Neural cell (in vitro differentiated cells): Measurements from ENCODE around the gene KAT8. TPM values are rescaled to one million over a fixed set of nuclear protein-coding genes. Genes with fewer than 3 reads are reported as not detected.

Source experiments
- H2AFZ ChIP-seq: fragments of 200-600, 300-800 bp; sonication (generic), shearing (Covaris generic); 2 replicates; pipeline ENCODE4 v1.6.0; 2014; ENCODE audit warnings: low read depth, mild to moderate bottlenecking, antibody characterized with exemption, low read length, moderate library complexity
- H3F3A ChIP-seq: fragments of 200-600 bp; shearing (Covaris generic); 2 replicates; pipeline ENCODE4 v1.6.1; 2016; ENCODE audit warnings: mild to moderate bottlenecking, moderate library complexity, mixed read lengths, antibody characterized with exemption, low read length; ENCODE audit not compliant: insufficient read depth, poor library complexity, severe bottlenecking
- H3K27ac ChIP-seq: fragments of 200-600, 300-800 bp; sonication (generic), shearing (Covaris generic); 2 replicates; pipeline ENCODE4 v1.5.1; 2014; ENCODE audit warnings: mild to moderate bottlenecking, low read length, moderate library complexity
- H3K27me3 ChIP-seq: fragments of 300-800, 200-600 bp; sonication (generic), shearing (Covaris generic); 2 replicates; pipeline ENCODE4 v1.6.0; 2014; ENCODE audit warnings: mild to moderate bottlenecking, low read depth, low read length, moderate library complexity; ENCODE audit not compliant: insufficient read depth
- H3K36me3 ChIP-seq: fragments of 300-800, 200-600 bp; sonication (generic), shearing (Covaris generic); 2 replicates; pipeline ENCODE4 v1.5.1; 2014; ENCODE audit warnings: mild to moderate bottlenecking, antibody characterized with exemption, low read length, moderate library complexity; ENCODE audit not compliant: insufficient read depth
- H3K4me2 ChIP-seq: fragments of 300-800, 200-600 bp; sonication (generic), shearing (Covaris generic); 2 replicates; pipeline ENCODE4 v1.6.0; 2014; ENCODE audit warnings: mild to moderate bottlenecking, low read length
- H3K4me3 ChIP-seq: fragments of 300-800, 200-600 bp; sonication (generic), shearing (Covaris generic); 2 replicates; pipeline ENCODE4 v1.5.1; 2014; ENCODE audit warnings: mild to moderate bottlenecking, low read length, moderate library complexity
- H3K79me2 ChIP-seq: fragments of 200-600 bp; shearing (Covaris generic); replicated peaks from 2 replicates; pipeline ENCODE4 v1.6.0; 2014; ENCODE audit warnings: mild to moderate bottlenecking, low read length, moderate library complexity; ENCODE audit not compliant: insufficient read depth
- H3K9ac ChIP-seq: fragments of 300-800, 200-600 bp; sonication (generic), shearing (Covaris generic); 2 replicates; pipeline ENCODE4 v1.6.1; 2016; ENCODE audit warnings: mild to moderate bottlenecking, low read length, mixed read lengths
- H3K9me2 ChIP-seq: fragments of 200-600 bp; shearing (Covaris generic); 2 replicates; pipeline ENCODE4 v1.6.1; 2016; ENCODE audit warnings: mild to moderate bottlenecking, low read length, mixed read lengths; ENCODE audit not compliant: insufficient read depth
- H3K9me3 ChIP-seq: fragments of 200-600, 300-800 bp; sonication (generic), shearing (Covaris generic); 2 replicates; pipeline ENCODE4 v1.6.1; 2016; ENCODE audit warnings: mild to moderate bottlenecking, mixed run types, low read length, moderate library complexity, mixed read lengths
- H4K20me1 ChIP-seq: fragments of 200-600 bp; shearing (Covaris generic); 2 replicates; pipeline ENCODE4 v1.6.1; 2016; ENCODE audit warnings: mild to moderate bottlenecking, mixed run types; ENCODE audit not compliant: insufficient read depth
- EP300 ChIP-seq: fragments of 450-650 bp; conservative IDR thresholded peaks from 2 replicates; pipeline ENCODE4 v1.6.1; 2014; ENCODE audit warnings: antibody characterized with exemption, mild to moderate bottlenecking, moderate library complexity; ENCODE audit not compliant: poor library complexity, severe bottlenecking
- EZH2 ChIP-seq: fragments of 200-600, 300-800 bp; shearing (Covaris generic), sonication (generic); IDR thresholded peaks from 2 replicates; pipeline ENCODE4 v1.6.1; 2014; ENCODE audit warnings: antibody characterized with exemption, low read length, borderline replicate concordance, mild to moderate bottlenecking; ENCODE audit not compliant: insufficient read depth, poor library complexity, severe bottlenecking
- MXI1 ChIP-seq: fragments of 450-650 bp; conservative IDR thresholded peaks from 2 replicates; pipeline ENCODE4 v1.6.1; 2014; ENCODE audit warnings: antibody characterized with exemption, mild to moderate bottlenecking; ENCODE audit not compliant: poor library complexity, severe bottlenecking
- POLR2AphosphoS5 ChIP-seq: IDR thresholded peaks from 2 replicates; pipeline ENCODE4 v1.6.1; 2012
- RAD21 ChIP-seq: fragments of 450-650 bp; conservative IDR thresholded peaks from 2 replicates; pipeline ENCODE4 v1.6.1; 2014; ENCODE audit warnings: antibody characterized with exemption, mild to moderate bottlenecking, moderate library complexity
- SMC3 ChIP-seq: fragments of 450-650 bp; conservative IDR thresholded peaks from 2 replicates; pipeline ENCODE4 v1.6.1; 2014; ENCODE audit warnings: antibody characterized with exemption, mild to moderate bottlenecking, moderate library complexity; ENCODE audit not compliant: poor library complexity
- TAF1 ChIP-seq: IDR thresholded peaks from 2 replicates; pipeline ENCODE4 v1.6.1; 2012; ENCODE audit warnings: low read depth
- polyA plus RNA-seq: library from polyadenylated mRNA; depleted of rRNA; stranded (reverse); fragments of >200 nt; gene quantifications from 2 replicates; pipeline ENCODE4 v1.2.3, GENCODE V29; 2014
- TF ChIP-seq, protein P1 (sequence below): IDR thresholded peaks from 2 replicates; pipeline ENCODE4 v1.6.1; 2012; ENCODE audit warnings: borderline replicate concordance
- TF ChIP-seq, protein P2 (sequence below): fragments of 450-650 bp; IDR thresholded peaks from 2 replicates; pipeline ENCODE4 v1.5.1; 2014; ENCODE audit warnings: antibody characterized with exemption, mild to moderate bottlenecking, moderate library complexity; ENCODE audit not compliant: poor library complexity, severe bottlenecking

Gene KAT8
- polyA plus RNA-seq, 1 donor from 2014 or later, result 98.0 TPM

DNA sequence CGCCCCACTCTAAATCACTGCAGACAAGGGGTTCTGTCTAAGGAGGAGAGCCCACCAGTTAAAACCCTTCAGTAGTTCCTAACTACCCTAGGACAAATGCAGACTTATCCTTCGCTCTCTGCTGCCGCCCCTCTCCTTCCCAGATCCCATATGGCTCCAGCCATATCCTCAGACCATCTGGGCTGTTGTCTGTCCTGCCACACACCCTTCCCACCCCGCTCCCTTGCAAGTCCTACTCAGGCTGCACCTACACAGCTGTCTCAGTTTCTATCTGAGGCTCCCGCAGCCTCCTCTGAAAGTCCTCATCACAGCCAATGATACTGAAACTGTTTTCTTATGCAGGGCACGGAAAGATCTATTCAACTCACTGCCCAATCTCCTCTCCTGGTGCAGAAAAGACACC, 10.0 kb upstream of the KAT8 start:
- TF ChIP-seq TAF1 (no peak), POLR2AphosphoS5 (no peak), EZH2 (no peak), MXI1 (no peak), EP300 (no peak), SMC3 (no peak), RAD21 (no peak)
- TF ChIP-seq, protein P1, sequence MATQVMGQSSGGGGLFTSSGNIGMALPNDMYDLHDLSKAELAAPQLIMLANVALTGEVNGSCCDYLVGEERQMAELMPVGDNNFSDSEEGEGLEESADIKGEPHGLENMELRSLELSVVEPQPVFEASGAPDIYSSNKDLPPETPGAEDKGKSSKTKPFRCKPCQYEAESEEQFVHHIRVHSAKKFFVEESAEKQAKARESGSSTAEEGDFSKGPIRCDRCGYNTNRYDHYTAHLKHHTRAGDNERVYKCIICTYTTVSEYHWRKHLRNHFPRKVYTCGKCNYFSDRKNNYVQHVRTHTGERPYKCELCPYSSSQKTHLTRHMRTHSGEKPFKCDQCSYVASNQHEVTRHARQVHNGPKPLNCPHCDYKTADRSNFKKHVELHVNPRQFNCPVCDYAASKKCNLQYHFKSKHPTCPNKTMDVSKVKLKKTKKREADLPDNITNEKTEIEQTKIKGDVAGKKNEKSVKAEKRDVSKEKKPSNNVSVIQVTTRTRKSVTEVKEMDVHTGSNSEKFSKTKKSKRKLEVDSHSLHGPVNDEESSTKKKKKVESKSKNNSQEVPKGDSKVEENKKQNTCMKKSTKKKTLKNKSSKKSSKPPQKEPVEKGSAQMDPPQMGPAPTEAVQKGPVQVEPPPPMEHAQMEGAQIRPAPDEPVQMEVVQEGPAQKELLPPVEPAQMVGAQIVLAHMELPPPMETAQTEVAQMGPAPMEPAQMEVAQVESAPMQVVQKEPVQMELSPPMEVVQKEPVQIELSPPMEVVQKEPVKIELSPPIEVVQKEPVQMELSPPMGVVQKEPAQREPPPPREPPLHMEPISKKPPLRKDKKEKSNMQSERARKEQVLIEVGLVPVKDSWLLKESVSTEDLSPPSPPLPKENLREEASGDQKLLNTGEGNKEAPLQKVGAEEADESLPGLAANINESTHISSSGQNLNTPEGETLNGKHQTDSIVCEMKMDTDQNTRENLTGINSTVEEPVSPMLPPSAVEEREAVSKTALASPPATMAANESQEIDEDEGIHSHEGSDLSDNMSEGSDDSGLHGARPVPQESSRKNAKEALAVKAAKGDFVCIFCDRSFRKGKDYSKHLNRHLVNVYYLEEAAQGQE, result no peak
- TF ChIP-seq, protein P2, sequence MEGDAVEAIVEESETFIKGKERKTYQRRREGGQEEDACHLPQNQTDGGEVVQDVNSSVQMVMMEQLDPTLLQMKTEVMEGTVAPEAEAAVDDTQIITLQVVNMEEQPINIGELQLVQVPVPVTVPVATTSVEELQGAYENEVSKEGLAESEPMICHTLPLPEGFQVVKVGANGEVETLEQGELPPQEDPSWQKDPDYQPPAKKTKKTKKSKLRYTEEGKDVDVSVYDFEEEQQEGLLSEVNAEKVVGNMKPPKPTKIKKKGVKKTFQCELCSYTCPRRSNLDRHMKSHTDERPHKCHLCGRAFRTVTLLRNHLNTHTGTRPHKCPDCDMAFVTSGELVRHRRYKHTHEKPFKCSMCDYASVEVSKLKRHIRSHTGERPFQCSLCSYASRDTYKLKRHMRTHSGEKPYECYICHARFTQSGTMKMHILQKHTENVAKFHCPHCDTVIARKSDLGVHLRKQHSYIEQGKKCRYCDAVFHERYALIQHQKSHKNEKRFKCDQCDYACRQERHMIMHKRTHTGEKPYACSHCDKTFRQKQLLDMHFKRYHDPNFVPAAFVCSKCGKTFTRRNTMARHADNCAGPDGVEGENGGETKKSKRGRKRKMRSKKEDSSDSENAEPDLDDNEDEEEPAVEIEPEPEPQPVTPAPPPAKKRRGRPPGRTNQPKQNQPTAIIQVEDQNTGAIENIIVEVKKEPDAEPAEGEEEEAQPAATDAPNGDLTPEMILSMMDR, result no peak
- Histone ChIP-seq H3F3A (no peaks in the 10 kb centered on the region), H3K9ac (no peak overlapping the region), H3K9me3 (no peaks in the 10 kb centered on the region), H3K4me3 (peak overlapping the region; percentile 99), H3K9me2 (no peaks in the 10 kb centered on the region), H3K36me3 (no peaks in the 10 kb centered on the region), H2AFZ (peak overlapping the region; percentile 83), H3K27me3 (no peaks in the 10 kb centered on the region), H3K79me2 (no peaks in the 10 kb centered on the region), H3K4me2 (no peak overlapping the region), H4K20me1 (no peaks in the 10 kb centered on the region), H3K27ac (no peak overlapping the region)

DNA sequence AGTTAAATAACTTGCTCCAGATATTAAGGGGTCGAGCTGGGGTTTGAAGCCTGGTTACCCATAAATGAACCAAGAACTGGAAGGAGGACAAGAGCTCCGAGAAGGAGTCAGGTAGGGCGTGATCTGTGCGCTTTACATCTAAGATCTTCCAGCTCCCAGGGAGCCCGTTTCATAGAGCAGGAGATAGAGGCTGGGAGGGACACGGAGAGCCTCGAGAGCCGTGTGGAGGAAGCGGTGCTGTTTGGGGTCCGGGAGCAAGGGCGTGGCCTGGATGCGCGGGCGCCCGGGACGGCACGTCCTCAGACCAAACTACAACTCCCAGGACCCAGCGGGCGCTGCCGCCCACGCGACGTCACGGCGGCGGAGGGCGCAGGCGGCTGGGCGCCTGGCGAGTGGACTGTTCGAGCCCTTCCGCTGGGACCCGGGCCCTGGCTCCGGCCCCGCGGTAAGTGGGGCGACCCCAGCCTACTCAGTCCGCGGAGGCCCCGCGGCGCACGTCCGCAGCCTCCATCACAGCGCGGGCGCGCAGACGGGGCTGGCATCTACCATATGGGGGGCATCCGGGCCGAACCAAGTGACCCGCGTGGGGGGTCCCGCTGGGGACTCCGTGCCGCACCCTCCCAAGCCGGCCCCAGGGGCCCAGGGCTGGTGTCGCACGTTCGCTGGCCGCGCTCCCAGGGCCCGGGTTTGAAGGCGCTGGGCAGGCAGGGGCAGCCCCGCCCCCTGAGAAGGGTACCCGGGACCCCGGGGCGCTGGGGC, 9.2 kb upstream of the KAT8 start, which contains the start of gene BCKDK:
BCKDK (plus strand) TSS at position 352 of the 759 bp plus-strand sequence. CDS start 838 bp downstream, outside the sequence.
- Histone ChIP-seq H3K9me3 (no peaks in the 10 kb centered on the region), H4K20me1 (no peaks in the 10 kb centered on the region), H3K4me2 (peak within 1 kb of the TSS; percentile 44), H3K9ac (peak within 1 kb of the TSS; percentile 87), H2AFZ (peak within 1 kb of the TSS; percentile 83), H3K9me2 (no peaks in the 10 kb centered on the region), H3K36me3 (no peaks in the 10 kb centered on the region), H3K79me2 (no peaks in the 10 kb centered on the region), H3F3A (no peaks in the 10 kb centered on the region), H3K4me3 (peak within 1 kb of the TSS; percentile 99), H3K27ac (peak within 1 kb of the TSS; percentile 24), H3K27me3 (no peaks in the 10 kb centered on the region)
- no peak for TF ChIP-seq RAD21
- no peak for TF ChIP-seq EZH2
- no peak for TF ChIP-seq SMC3
- TF ChIP-seq EP300, result peak; percentile 25
- peak; percentile 74 for TF ChIP-seq POLR2AphosphoS5
- TF ChIP-seq, protein P2, result no peak
- TF ChIP-seq TAF1, result no peak
- peak; percentile 75 for TF ChIP-seq MXI1
- TF ChIP-seq, protein P1, result no peak
